Loucy (cell line): ENCODE measurements around the gene ACCSL.

Source experiments
- H2AFZ ChIP-seq: fragments of 200-600 bp; sonication (generic); 2 replicates; pipeline ENCODE4 v1.6.0; 2016; ENCODE audit warnings: antibody characterized with exemption, mild to moderate bottlenecking, low read length, moderate library complexity
- H3F3A ChIP-seq: fragments of 200-600 bp; 2 replicates; pipeline ENCODE4 v1.6.0; 2016; ENCODE audit warnings: antibody characterized with exemption, low read depth, mild to moderate bottlenecking
- H3K27me3 ChIP-seq: fragments of 200-600 bp; sonication (generic); 2 replicates; pipeline ENCODE4 v1.6.1; 2014; ENCODE audit warnings: low read length, mild to moderate bottlenecking; ENCODE audit not compliant: insufficient read depth, poor library complexity, severe bottlenecking
- H3K36me3 ChIP-seq: fragments of 200-600 bp; sonication (generic); 2 replicates; pipeline ENCODE4 v1.6.1; 2016; ENCODE audit warnings: low read length; ENCODE audit not compliant: insufficient read depth
- H3K4me1 ChIP-seq: fragments of 200-600 bp; sonication (generic); 2 replicates; pipeline ENCODE4 v1.5.1; 2014; ENCODE audit warnings: low read length, mild to moderate bottlenecking; ENCODE audit not compliant: insufficient read depth, poor library complexity, severe bottlenecking
- H3K4me2 ChIP-seq: fragments of 200-600 bp; sonication (generic); 2 replicates; pipeline ENCODE4 v1.6.0; 2014; ENCODE audit warnings: antibody characterized with exemption, low read length, low read depth, mild to moderate bottlenecking; ENCODE audit not compliant: poor library complexity, severe bottlenecking
- H3K4me3 ChIP-seq: fragments of 200-600 bp; sonication (generic); 2 replicates; pipeline ENCODE4 v1.5.1; 2014; ENCODE audit warnings: low read length, mild to moderate bottlenecking, mixed read lengths; ENCODE audit not compliant: poor library complexity, severe bottlenecking
- H3K79me2 ChIP-seq: fragments of 200-600 bp; sonication (generic); 2 replicates; pipeline ENCODE4 v1.6.1; 2014; ENCODE audit warnings: low read length; ENCODE audit not compliant: insufficient read depth
- H3K9ac ChIP-seq: fragments of 200-600 bp; sonication (generic); 2 replicates; pipeline ENCODE4 v1.6.0; 2014; ENCODE audit warnings: mild to moderate bottlenecking, low read depth, low read length, moderate library complexity; ENCODE audit not compliant: poor library complexity, severe bottlenecking
- H3K9me2 ChIP-seq: fragments of 200-600 bp; sonication (generic); replicated peaks from 2 replicates; pipeline ENCODE4 v1.6.1; 2016; ENCODE audit warnings: low read depth, low read length, mixed read lengths
- H3K9me3 ChIP-seq: fragments of 200-600 bp; sonication (generic); 2 replicates; pipeline ENCODE4 v1.6.1; 2014; ENCODE audit warnings: mild to moderate bottlenecking, antibody characterized with exemption, low read length, low read depth; ENCODE audit not compliant: insufficient read depth
- H4K20me1 ChIP-seq: fragments of 200-600 bp; sonication (generic); 2 replicates; pipeline ENCODE4 v1.6.0; 2014; ENCODE audit warnings: antibody characterized with exemption, low read length, mild to moderate bottlenecking; ENCODE audit not compliant: insufficient read depth, poor library complexity, severe bottlenecking
- EZH2phosphoT487 ChIP-seq: fragments of 200-600 bp; IDR thresholded peaks from 2 replicates; pipeline ENCODE4 v1.6.1; 2018; ENCODE audit warnings: antibody characterized with exemption, mild to moderate bottlenecking, moderate library complexity, borderline replicate concordance
- TF ChIP-seq, protein P1 (sequence below): fragments of 200-600 bp; sonication (generic); conservative IDR thresholded peaks from 2 replicates; pipeline ENCODE4 v1.5.1; 2014; ENCODE audit warnings: mild to moderate bottlenecking, antibody characterized with exemption, low read length

ACCSL gene

DNA sequence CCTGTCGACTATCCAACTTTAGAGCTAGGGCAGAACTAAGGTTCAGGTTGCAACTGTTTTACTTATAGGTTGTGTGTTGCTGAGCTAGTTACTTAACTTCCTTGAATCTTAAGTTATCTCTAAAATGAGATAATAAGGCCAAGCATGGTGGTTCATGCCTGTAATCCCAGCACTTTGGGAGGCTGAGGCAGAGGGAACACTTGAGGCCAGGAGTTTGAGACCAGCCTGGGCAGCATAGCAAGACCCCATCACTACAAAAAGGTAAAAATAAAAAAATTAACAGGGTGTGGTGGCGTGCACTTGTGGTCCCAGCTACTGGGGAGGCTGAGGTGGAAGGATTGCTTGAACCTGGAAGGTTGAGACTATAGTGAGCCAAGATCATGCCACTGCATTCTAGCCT, 20.4 kb downstream of the ACCSL start:
- Histone ChIP-seq H4K20me1 (no peaks in the 10 kb centered on the region), H3K4me1 (peaks cover 30% of the 10 kb centered on the region), H3K79me2 (peaks cover 33% of the 10 kb centered on the region), H3K27me3 (no peaks in the 10 kb centered on the region), H3K36me3 (no peaks in the 10 kb centered on the region), H3K9ac (peak overlapping the region; percentile 94), H3K9me3 (no peaks in the 10 kb centered on the region), H3K4me3 (peak overlapping the region; percentile 80), H3K4me2 (peak overlapping the region; percentile 82), H3K9me2 (no peaks in the 10 kb centered on the region), H3F3A (0 out of 2 replicates have a peak, but pooled peaks cover 3% of the 10 kb centered on the region), H2AFZ (no peak overlapping the region)
- no peak for TF ChIP-seq EZH2phosphoT487
- TF ChIP-seq, protein P1, sequence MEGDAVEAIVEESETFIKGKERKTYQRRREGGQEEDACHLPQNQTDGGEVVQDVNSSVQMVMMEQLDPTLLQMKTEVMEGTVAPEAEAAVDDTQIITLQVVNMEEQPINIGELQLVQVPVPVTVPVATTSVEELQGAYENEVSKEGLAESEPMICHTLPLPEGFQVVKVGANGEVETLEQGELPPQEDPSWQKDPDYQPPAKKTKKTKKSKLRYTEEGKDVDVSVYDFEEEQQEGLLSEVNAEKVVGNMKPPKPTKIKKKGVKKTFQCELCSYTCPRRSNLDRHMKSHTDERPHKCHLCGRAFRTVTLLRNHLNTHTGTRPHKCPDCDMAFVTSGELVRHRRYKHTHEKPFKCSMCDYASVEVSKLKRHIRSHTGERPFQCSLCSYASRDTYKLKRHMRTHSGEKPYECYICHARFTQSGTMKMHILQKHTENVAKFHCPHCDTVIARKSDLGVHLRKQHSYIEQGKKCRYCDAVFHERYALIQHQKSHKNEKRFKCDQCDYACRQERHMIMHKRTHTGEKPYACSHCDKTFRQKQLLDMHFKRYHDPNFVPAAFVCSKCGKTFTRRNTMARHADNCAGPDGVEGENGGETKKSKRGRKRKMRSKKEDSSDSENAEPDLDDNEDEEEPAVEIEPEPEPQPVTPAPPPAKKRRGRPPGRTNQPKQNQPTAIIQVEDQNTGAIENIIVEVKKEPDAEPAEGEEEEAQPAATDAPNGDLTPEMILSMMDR, result no peak

DNA sequence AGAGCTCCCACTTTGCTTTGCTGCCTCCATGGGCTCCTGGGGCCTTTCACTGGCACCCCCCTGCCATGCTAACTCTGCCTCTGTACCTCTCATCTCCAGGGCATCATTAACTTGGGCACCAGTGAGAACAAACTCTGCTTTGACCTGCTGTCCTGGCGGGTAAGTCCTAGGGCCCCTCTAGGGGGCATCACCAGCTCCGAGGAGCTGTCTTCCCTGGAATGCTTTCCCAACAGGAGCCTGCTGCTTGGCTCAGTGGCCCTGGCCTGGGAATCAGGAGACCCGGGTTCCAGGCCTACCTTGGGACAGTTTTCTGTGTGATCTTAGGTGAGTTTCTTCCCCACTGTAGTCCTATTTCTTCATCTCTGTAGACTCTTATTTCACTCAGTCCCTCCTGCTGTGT, 23.4 kb downstream of the ACCSL start:
- Histone ChIP-seq H3K36me3 (peaks cover 8% of the 10 kb centered on the region), H3F3A (0 out of 2 replicates have a peak, but pooled peaks cover 3% of the 10 kb centered on the region), H3K9me3 (no peaks in the 10 kb centered on the region), H3K27me3 (no peaks in the 10 kb centered on the region), H3K9me2 (no peaks in the 10 kb centered on the region), H2AFZ (no peak overlapping the region), H3K79me2 (peaks cover 33% of the 10 kb centered on the region), H3K4me2 (peak overlapping the region; percentile 55), H3K9ac (peak overlapping the region; percentile 26), H4K20me1 (peaks cover 5% of the 10 kb centered on the region), H3K4me3 (peak overlapping the region; percentile 48), H3K4me1 (peaks cover 51% of the 10 kb centered on the region)
- TF ChIP-seq EZH2phosphoT487, result no peak
- TF ChIP-seq, protein P1, result peak; percentile 43

DNA sequence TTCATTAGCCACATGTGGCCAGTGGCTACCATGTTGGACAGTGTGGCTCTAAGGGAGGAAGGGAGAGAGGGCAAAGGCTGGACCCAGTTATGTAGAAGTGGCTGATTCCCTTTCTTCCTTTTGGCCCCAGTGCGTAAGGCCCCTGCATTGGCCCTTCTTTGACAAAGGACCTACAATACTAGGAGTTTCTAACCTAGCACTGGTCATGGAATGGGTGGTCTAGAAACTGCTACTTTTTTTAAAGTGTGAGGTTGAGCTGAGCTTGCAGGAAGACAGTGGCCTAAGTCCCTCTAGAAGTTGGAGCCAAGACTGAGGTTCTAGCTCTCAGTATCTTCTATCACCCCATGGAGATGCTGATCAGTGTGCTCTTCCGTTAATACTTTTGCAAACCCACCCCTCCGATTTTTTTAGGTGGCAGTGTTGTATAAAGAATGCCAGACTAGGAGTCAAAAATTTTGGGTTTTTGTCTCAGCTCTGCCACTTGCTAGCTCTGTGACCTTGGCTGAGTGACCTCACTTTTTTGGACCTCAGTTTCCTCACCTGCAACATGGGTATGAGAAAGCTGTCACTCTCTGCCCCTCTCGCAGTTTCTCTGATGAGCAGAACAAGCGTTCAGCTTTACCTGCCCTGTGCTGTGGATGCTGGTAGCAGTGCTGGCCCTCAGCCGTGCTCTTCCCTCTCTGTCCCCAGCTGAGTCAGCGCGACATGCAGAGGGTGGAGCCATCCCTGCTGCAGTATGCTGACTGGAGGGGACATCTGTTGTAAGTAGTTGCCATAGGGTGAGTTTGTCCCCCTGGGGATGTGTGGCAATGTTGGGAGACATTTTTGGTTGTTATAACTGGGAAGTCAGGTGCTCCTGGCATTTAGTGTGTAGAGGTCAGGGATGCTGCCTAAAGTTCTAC, 25.2 kb downstream of the ACCSL start:
- no peaks in the 10 kb centered on the region for H3K27me3 ChIP-seq
- H3K4me3 ChIP-seq, result peak overlapping the region; percentile 43
- TF ChIP-seq, protein P1, result no peak
- TF ChIP-seq EZH2phosphoT487, result no peak
- peaks cover 20% of the 10 kb centered on the region for H3K79me2 ChIP-seq
- no peak overlapping the region for H3K9ac ChIP-seq
- peak overlapping the region; percentile 39 for H3K4me2 ChIP-seq
- H3K9me3 ChIP-seq, result no peaks in the 10 kb centered on the region
- peaks cover 53% of the 10 kb centered on the region for H3K4me1 ChIP-seq
- H3K36me3 ChIP-seq, result peaks cover 16% of the 10 kb centered on the region
- no peak overlapping the region for H2AFZ ChIP-seq
- 0 out of 2 replicates have a peak, but pooled peaks cover 3% of the 10 kb centered on the region for H3F3A ChIP-seq
- H4K20me1 ChIP-seq, result peaks cover 5% of the 10 kb centered on the region
- no peaks in the 10 kb centered on the region for H3K9me2 ChIP-seq
